HG02571 (cell line): Measurements from ENCODE around the gene ZNF467.

Source experiments
- ATAC-seq: cut with Tn5 transposase; IDR thresholded peaks from one replicate; pipeline ENCODE4 v1.9.1; 2021; ENCODE audit warnings: mild to moderate bottlenecking, moderate library complexity; ENCODE audit not compliant: unreplicated experiment

ZNF467 gene

GRCh38 chr7:149729586-149729982 is 43.8 kb downstream of the ZNF467 start:
- no peak for ATAC-seq

DNA sequence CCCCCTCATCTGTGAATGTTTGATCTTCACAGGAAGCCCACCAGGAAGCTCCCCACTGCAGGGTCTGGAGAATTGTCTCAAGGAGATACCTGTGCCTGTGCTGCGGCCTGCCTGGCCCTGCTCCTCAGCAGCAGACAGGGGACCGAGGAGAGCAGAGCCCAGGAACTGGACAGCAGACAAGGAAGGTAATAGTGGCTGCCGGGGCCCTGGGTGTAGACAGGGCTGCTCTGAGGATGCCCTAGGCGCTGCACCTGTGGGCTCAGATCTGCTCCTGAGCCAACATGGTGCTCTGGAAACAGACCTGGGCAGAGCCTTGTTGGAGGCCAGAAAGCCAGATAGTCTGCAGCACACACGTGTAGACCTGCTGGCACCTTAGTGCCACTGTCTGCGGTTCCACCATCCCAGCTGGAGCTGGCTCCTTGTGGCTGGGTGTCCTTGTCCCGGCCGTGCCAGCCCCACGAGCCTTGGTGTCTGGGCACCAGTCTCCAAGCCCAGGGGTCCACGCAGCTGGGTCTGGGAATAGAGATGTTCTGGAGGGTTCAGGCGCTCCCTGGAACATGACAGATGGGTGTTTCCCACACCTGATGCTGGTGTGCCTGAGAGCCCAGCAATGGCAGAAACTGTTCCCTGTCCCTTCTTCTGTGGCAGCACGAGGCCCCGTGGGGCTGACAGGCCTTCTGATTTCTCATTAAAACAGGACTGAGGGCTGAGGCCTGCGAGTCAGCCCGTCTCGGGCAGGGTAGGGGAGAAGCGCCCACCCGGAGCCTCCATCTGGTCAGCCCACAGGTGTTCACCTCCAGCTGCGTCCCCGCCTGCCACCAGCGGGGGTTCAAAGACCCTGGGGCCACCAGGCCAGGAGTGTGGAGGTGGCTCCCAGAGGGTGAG is 44.7 kb downstream of the ZNF467 start:
- ATAC-seq, result no peak

GRCh38 chr7:149727899-149728476 is 45.4 kb downstream of the ZNF467 start:
- no peak for ATAC-seq

DNA sequence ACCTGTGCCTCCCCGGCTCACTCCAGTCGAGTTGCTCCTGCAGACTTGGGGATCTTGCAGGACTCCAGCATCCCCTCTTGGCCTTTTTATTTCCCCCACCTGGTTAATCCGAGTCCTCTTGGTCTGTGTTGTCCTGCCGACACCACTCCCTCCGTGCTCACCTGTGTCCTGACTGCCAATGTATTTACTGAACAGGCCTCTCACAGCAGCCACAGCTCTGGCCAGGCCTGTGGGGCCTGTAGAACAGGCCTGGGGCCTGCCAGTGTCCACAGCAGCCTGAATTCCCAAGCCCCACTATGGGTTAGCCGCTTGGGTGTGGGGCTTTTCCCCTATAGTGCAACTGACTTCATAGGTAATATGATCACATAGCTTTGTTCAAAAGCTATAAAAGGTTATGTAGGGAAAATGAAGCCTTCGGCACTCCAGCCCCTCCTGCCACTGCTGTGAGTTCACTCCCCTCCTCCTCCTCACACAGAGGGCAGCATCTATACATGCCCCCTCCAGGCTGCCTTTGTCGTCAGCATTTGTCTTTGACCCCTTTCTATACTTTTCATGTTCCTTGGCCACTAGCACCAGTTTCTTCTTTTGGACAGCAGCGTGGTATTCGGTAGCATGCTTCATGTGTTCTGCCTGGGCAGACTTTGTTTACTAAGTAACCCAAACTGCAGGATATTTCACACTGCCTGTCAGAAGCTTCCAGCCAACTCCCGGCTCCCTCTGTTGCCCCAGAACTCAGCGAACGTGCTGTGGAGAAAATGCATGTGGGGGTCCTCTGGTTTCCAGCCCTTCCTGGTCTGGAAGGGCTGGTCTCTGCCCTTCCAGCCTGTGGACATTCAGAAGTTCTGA is 46.1 kb downstream of the ZNF467 start:
- ATAC-seq, result no peak

- ATAC-seq, result no peak
These were observed 47.5 kb downstream of the ZNF467 start for GRCh38 chr7:149725916-149726315.

DNA sequence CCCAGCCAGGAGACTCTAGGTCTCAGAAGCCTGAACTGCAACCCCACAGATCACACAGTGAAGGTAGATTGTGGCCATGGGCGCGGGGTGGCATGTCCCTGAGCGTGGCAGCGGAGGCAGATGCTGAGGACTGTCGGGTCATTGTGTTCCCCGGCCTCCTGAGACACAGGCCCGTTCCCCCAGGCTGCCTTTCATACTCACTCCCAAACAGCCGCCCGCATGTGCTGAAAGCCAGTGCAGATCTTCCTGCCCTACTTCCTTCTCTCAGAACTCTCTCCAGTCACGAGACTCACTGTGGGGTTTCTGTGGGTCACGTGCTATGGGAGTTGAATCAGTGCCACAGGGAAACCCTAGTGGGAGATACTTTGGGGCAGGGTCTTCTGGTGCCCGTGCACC is 48.0 kb downstream of the ZNF467 start:
- ATAC-seq, result no peak

GRCh38 chr7:149724661-149725425 is 48.5 kb downstream of the ZNF467 start:
- no peak for ATAC-seq

DNA sequence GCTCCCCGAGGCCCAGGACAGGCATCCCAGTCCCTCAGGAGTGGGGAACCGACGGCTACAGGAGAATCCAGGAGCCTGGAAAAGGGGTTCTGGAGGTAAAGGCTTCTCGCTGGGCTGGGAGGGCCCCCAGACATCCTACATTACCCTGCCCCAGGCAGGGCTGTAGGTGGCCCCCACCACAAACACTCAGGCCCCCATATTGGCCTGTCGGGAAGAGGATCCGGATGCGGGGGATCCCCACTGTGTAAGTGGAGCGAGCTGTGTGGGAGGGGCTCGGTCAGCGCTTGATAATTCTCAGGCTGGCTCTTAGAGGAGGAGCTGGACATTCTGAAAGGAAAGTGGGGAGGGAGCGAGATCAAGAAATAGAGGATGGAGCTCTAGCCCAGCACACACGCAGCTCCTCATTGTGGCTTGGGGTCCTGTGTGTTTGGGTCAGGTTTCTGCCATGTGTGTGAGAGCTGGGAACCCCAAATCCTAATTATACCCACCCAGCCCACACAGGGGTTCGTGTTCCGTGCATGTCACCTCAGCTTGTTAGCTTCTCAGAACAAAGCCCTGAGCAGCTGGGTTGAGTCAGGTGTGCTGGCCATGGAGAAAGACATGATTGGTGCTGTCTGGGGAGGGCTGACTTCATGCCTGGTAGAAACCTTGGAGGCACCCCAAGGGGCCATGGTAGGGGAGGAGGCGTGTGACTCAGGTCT is 49.4 kb downstream of the ZNF467 start:
- ATAC-seq, result no peak

DNA sequence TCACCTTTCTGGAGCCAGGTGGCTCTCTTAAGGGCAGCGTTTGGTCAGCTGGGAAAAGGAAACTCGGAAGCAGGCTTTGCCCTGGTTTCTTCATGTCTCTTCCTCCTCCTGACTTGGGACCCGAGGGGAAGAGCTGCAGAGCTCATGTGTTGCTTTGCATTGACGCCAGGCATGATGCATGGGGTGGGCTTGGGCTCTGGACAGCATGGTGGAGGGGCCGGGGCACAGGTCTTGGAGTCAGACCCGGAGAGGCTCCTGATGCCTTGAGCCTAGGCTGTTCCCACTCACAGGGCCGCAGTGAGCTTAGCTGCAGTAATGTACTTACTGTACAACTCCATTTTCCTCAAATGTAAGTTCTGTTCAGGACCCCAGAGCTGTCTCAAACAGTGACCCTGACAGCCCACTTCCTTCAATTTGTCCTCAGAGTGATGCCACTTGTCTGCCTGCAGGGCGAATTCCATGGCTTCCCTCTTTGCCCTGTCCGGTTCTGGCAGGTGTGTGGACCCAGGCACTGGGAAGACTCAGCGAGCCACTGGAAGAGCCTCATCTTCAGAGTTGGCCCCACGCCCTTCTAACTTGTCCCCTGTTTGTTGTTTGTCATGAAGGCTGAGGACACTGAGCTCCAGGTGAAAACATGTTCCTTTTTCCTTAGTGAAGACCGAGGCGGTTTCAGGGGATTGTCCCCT is 50.2 kb downstream of the ZNF467 start:
- ATAC-seq, result no peak

GRCh38 chr7:149722356-149722957 is 50.9 kb downstream of the ZNF467 start:
- ATAC-seq, result no peak

- no peak for ATAC-seq
These were observed 52.2 kb downstream of the ZNF467 start for GRCh38 chr7:149721084-149721601.

DNA sequence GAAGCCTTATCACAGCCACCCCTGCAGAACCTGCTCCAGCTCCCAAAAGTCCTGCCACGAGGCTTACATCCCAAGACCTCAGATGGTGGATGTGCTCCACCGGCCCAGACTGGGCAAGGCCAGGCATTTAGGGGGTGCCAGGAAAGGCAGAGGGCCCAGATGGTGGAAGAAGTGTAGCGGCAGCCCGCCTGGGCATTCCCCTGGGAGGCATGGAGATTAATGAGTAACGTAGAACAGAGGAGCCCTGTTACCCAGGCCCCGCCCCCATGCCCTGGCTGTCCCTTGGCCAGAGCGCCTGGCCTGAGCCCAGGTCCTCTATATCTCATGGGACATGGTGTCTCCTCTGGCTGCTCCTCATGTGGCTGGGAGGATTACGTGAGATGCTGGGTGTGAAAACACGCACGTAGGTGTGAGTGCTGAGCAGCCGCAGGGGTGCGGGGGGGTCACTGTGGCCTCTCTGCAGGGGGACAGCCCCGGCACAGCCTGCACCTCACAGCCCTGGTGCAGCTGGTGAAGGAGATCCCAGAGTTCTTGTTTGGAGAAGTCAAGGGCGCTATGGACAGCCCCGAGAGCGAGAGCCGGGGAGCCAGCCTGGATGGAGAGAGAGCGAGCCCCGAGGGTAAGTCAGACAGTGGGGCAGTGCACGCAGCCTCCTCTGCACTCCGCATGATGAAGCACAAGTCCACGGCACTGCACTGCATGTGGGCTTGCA is 52.9 kb downstream of the ZNF467 start:
- ATAC-seq, result peak; percentile 45

GRCh38 chr7:149719912-149720335 is 53.5 kb downstream of the ZNF467 start:
- ATAC-seq, result peak; percentile 54

GRCh38 chr7:149719050-149719899 is 54.1 kb downstream of the ZNF467 start:
- ATAC-seq, result no peak

DNA sequence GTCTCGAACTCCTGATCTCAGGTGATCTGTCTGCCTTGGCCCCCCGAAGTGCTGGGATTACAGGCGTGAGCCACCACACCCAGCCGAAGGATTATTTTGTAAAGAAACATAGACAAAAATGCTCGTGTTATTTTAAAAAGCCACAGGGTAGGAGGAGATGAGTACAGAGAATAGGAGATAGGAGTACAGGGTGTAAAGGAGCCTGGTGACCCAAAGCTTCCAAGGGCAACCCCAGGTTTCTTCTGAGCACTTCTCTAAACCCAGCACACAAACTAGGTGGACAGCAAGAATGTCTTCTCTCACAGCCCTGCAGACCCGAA is 54.7 kb downstream of the ZNF467 start:
- no peak for ATAC-seq

DNA sequence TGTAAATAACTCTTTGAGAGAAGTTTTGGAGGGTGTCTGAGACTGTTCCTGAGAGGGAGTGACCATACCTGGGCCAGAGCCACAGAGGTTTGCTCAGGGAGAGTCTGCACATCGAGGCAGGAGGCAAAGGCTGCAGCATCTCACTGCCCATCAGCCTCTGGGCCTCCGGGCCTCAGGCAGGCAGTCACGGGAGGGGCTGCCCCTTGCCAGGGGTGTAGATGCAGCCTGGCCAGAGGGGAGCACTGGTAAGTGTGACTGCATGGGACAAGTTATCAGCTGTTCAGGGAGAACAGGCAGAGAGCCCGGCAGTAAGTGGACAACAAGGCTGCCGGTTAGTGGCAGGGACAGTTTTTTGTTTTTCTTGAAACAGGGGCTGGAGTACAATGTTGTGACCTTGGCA is 55.9 kb downstream of the ZNF467 start:
- ATAC-seq, result no peak

- ATAC-seq, result no peak
These were observed 56.5 kb downstream of the ZNF467 start for GRCh38 chr7:149716932-149717307.
